ENCODE measurements around the gene EIF4E.

DNA sequence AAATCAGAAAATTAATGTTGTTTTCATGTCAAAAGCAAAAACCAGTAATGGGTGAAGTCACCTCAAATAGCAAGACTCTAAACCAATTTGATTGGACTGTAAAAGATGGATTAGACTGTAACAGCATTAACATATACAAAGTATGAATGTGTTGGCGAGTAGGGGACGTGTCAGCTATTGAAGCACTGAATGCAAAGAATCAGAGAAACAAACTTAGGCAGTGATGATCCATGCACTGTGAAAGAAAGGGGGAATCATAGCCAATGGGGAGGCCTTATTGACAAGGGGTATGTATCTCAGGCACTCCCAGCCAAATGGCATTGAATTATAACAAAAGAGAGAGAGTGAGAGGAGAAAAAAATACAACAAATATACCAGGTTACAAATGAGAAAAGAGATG lies 30.5 kb upstream of the EIF4E start:
- TF ChIP-seq, protein P1, sequence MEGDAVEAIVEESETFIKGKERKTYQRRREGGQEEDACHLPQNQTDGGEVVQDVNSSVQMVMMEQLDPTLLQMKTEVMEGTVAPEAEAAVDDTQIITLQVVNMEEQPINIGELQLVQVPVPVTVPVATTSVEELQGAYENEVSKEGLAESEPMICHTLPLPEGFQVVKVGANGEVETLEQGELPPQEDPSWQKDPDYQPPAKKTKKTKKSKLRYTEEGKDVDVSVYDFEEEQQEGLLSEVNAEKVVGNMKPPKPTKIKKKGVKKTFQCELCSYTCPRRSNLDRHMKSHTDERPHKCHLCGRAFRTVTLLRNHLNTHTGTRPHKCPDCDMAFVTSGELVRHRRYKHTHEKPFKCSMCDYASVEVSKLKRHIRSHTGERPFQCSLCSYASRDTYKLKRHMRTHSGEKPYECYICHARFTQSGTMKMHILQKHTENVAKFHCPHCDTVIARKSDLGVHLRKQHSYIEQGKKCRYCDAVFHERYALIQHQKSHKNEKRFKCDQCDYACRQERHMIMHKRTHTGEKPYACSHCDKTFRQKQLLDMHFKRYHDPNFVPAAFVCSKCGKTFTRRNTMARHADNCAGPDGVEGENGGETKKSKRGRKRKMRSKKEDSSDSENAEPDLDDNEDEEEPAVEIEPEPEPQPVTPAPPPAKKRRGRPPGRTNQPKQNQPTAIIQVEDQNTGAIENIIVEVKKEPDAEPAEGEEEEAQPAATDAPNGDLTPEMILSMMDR (conservative IDR thresholded peaks at IDR 0.05; ENCODE audit: low read length) = no peak
- TF ChIP-seq EZH2phosphoT487 (IDR thresholded peaks at IDR 0.05; ENCODE audit: borderline replicate concordance) = no peak
